ENCODE results near the gene PUM1. TPM values are rescaled to one million over a fixed set of nuclear protein-coding genes. Genes with fewer than 3 reads are reported as not detected.

PUM1 gene
- total and polyA plus RNA-seq, 2 donors (not counting 3 experiments of a cell fraction or from before 2014, with no cell fraction given) = 94.7 to 124 TPM

DNA sequence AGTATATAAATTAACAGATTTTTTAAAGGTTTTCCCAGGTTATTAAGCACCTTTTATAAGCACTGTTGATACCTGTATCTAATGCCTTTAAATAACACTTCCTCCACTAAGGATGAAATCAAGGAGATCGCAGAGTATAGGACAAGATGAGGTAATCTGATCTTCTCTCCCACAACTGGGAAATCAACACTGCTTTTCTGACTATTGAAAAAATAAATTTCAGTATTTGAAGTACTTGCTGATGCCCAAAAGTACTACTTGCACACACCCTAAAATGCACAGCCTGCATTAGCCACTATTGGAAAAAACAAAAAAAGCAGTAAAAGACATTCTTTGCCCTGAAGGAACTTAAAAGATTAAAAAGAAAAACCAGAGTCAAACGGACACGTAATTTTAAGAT, 48.6 kb downstream of the PUM1 start:
- ChIA-PET CTCF (interaction anchor here (0.6 kb wide), 1 partner anchor 11 kb away, joined by 3 read pairs; no protein-coding TSS in a partner anchor), POLR2A (no interaction called here)
- no peak for FAIRE-seq
- intact Hi-C loops (cut with micrococcal nuclease) = no loop called here
- Histone ChIP-seq H3K4me2 (ENCODE audit: insufficient read depth, low read length) (no peak overlapping the region), H3K9ac (replicated peaks; ENCODE audit: extremely low read depth, insufficient read depth, low read length) (no peak overlapping the region), H3K9me1 (replicated peaks; ENCODE audit: control insufficient read depth, extremely low read depth, insufficient read depth, low read length) (no peaks in the 10 kb centered on the region), H3K9me3 (replicated peaks; ENCODE audit: control insufficient read depth, insufficient read depth, low read length) (no peaks in the 10 kb centered on the region), H3K4me3 (replicated peaks in 1 of 3; ENCODE audit: insufficient read depth in 1 of 3, low read depth in 1 of 3, low read length in 3 of 3) (no peak overlapping the region), H2AFZ (ENCODE audit: low read depth, low read length) (no peak overlapping the region), H3K4me1 (ENCODE audit: control insufficient read depth, extremely low read depth, insufficient read depth, low read length) (peaks cover 8% of the 10 kb centered on the region), H3K27ac (ENCODE audit: insufficient read depth, low read depth, low read length) (no peak overlapping the region), H3K27me3 (ENCODE audit: control insufficient read depth in 2 of 2, insufficient read depth in 2 of 2, low read length in 2 of 2) (no peaks in the 10 kb centered on the region), H3K79me2 (ENCODE audit: control insufficient read depth, insufficient read depth, low read length) (peaks cover 95% of the 10 kb centered on the region), H4K20me1 (replicated peaks; ENCODE audit: control insufficient read depth, extremely low read depth, insufficient read depth, low read length) (peaks cover 34% of the 10 kb centered on the region), H3K36me3 (ENCODE audit: control insufficient read depth in 2 of 2, extremely low read depth in 1 of 2, insufficient read depth in 2 of 2, low read length in 2 of 2) (no peaks in the 10 kb centered on the region)
- dilution Hi-C loops (cut with MboI; ENCODE audit: extremely low pct_ligation_motif_present, low sequenced_read_pairs) = no loop called here
- TF ChIP-seq FOS (IDR thresholded peaks at IDR 0.05; ENCODE audit: borderline replicate concordance, insufficient read depth, low read length) (no peak), POLR2AphosphoS5 (IDR thresholded peaks at IDR 0.05; ENCODE audit: insufficient read depth, low read depth, low read length) (no peak), POLR2A (IDR thresholded peaks at IDR 0.05; ENCODE audit: low read depth, low read length) (no peak), GATA2 (IDR thresholded peaks at IDR 0.05; ENCODE audit: insufficient read depth, insufficient read length, low read depth, low read length) (no peak), EZH2 (IDR thresholded peaks at IDR 0.05; ENCODE audit: borderline replicate concordance, low read depth, low read length, severe bottlenecking) (no peak), MYC (IDR thresholded peaks at IDR 0.05; ENCODE audit: low read depth, low read length) (no peak), JUN (IDR thresholded peaks at IDR 0.05; ENCODE audit: borderline replicate concordance, insufficient read depth, insufficient read length, low read depth) (no peak)
- TF ChIP-seq, protein P1, sequence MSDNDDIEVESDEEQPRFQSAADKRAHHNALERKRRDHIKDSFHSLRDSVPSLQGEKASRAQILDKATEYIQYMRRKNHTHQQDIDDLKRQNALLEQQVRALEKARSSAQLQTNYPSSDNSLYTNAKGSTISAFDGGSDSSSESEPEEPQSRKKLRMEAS (IDR thresholded peaks at IDR 0.05; ENCODE audit: insufficient read depth, insufficient read length) = no peak
- TF ChIP-seq, protein P2, sequence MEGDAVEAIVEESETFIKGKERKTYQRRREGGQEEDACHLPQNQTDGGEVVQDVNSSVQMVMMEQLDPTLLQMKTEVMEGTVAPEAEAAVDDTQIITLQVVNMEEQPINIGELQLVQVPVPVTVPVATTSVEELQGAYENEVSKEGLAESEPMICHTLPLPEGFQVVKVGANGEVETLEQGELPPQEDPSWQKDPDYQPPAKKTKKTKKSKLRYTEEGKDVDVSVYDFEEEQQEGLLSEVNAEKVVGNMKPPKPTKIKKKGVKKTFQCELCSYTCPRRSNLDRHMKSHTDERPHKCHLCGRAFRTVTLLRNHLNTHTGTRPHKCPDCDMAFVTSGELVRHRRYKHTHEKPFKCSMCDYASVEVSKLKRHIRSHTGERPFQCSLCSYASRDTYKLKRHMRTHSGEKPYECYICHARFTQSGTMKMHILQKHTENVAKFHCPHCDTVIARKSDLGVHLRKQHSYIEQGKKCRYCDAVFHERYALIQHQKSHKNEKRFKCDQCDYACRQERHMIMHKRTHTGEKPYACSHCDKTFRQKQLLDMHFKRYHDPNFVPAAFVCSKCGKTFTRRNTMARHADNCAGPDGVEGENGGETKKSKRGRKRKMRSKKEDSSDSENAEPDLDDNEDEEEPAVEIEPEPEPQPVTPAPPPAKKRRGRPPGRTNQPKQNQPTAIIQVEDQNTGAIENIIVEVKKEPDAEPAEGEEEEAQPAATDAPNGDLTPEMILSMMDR (IDR thresholded peaks at IDR 0.05; ENCODE audit: extremely low read depth in 1 of 2, insufficient read depth in 1 of 2, low read depth in 1 of 2, low read length in 2 of 2) = no peak
- DNase-seq (ENCODE audit: low read depth, low spot score) = no peak
- no TSS peak for BruUV-seq (replicated peaks)
